HG02981 (cell line): ENCODE measurements around the gene OR10J4.
"Not testable (repeated sequence)": the region's sequence is repeated elsewhere in the genome, so short reads cannot be mapped to it uniquely, and the experiment has no call there.

Experiments
- ATAC-seq: cut with Tn5 transposase; IDR thresholded peaks from one replicate; pipeline ENCODE4 v1.9.1; 2021; ENCODE audit warnings: mild to moderate bottlenecking, moderate library complexity; ENCODE audit not compliant: unreplicated experiment

Gene OR10J4

DNA sequence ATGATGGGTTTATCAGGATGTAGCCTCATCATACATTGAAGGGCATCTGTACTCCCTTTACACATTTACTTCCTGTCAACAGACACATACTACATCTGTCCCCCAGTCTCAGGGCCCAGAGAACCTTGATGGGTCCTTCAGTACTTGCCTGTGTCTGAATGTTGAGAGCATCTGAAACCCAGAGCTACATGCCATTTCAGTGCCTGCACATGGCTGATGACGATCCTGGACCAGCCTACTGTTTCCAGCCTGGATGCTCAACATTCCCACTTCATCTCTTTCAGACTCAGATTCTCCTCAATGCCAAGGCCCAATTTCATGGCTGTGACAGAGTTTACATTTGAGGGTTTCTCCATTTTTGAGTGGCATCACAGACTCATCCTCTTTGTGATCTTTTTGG, at the start of gene OR10J4:
Gene OR10J4, plus strand, starts transcription at position 301 of the 400 bp plus-strand sequence.
- no peak for ATAC-seq

DNA sequence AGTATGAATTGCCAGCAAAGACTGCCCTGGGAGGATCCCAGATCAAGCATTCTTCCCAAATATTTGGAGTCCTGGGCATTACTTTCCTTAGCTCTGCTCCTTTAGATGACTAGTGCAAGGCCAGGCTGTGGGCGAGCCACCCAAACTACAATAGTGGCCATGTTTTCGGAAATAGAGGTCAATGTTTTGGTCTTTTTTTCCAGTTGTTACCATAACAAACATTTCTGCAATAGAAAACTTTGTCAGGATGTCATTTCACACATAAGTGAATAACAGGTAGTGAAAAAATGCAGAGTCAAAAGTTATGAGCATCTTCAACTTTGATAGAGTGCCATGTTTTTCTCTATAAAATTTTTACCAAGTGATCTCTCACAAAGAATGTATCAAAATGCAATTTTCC, 25.2 kb upstream of the OR10J4 start:
- no peak for ATAC-seq

DNA sequence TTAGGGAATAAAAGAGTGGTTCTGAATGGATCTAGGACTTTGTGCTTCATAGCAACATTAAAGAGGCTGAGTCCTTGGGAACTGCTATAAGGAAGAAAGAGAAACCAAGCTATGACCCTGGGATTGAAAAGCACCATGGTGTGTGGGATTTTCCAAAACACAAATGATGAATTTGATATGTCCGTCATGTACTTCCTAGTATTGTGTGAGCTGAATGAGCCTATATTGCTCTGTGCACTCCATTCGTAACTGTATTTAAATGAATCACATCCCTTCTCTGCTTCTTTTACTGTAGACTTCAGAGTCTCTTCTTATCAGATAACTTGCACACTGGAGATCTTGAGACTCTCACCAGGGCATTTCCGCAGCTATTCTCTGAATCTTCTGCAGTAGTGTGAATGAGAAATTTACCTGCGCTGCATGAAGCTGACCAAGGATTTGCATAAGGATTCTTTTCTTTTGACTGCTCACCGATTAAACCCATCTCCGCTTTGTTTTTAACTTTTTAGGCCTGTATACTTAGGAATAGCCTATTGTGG, 23.1 kb upstream of the OR10J4 start:
- no peak for ATAC-seq

DNA sequence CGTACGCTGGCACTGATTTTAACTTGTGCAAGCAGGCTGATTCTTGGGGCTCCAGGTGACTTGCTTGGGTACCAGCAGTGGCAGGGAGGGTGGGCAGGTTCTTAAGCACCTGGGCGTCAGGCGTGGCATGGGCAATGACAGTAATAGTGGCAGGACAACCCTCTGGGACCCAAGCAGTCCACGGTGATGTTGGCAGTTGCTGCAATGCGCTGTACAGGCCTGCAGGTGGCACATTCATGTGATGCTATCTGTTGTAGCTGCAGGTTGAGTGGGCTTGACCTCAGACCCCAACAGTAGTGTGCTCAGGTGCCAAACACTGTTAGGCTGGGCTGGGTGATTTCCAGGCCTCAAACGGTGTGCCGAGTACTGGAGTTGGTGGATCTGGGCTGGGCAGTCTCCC, 10.2 kb upstream of the OR10J4 start:
- no peak for ATAC-seq

DNA sequence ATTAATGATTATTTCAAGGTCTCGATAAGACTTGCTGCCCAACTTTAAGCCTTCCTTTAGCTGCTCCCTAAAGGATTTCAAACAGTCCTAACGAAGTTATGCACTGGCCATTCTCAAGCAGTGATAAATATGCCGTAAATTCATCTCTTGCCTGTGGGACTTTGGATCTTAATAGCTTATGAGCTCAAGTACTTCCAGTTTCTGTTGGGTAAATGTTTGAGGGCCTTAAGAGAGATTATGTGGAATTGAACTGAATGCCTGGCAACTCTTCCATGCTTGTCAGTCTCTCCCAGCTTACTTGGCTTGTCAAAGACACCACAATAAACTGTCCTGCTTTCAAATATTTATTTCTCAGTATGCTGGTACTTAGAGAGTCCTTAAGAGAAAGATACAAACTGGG, 3.5 kb upstream of the OR10J4 start:
- ATAC-seq: no peak

DNA sequence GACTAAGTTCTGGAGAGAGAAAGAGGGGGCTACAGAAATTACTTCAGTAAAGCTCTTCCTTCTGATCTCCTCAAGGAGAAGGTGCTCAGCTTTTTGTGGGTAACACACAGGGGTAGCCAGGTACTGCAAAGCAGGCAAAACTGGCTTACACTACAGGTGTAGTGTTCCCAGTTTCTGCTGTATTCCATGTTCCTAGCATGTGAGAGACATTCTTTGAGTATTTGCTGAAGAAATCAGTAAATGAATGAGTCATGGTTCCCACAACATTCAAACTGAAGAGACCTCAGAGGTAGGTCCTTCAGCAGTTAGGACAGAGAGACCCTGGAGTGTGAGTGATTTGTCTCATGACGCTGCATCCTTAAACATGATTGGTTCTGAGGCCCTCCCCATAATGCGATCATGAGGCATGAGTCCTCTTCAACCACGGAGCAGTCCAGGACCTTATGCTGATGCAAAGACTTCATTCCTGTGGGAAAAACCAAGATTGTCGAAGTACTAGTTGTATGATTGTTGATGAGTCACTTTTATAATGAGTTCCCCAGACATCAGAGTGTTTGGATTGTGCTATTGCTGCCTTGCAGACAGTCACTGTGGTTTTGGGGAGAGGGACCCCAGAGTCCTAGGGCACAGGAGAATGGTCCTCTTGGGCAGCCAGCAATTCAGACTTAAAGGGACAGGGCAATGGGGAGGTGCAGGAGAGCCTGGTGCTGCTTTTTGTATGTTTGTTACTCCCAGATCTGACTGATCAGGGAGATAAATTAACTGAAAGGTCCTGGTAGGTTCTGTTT, 2.7 kb upstream of the OR10J4 start:
- ATAC-seq: no peak

DNA sequence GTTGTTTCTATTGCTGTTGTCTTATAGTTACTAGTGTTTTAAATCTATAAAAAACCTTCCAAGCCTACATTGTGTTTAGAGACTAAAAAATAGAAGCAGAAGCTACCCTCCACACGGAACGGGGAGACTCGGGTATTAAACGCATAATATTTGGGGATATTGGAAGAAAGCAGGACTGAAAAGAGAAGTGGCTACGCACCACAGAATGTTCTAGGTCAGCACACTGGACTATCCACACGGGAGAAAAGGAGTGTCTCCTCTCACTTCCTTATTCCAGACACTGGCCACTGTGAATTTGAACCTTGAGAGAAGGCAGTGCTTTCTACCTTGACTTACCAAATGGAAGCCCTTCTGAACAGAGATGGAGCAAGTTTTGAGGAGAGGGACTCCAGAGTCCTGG, 1.0 kb upstream of the OR10J4 start:
- ATAC-seq: no peak

DNA sequence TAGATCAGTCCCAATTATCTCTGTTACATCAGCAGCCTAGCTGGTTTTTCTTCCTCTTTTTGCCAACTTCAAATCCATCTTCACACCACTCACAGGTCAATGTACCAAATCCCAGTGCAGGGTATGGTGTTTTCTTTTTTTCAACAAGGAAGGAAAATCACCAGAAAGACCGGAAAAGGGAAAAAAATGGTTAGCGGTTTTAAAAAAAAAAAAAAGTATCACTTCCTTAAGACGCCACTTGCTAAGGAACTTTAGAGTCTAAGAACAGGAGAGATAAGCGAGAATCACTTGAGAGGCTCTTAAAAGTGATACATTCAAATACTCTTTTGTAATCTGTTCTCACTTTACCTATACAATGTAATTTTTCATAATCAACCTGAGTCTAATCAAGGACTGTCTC, 4.5 kb downstream of the OR10J4 start:
- ATAC-seq: no peak

DNA sequence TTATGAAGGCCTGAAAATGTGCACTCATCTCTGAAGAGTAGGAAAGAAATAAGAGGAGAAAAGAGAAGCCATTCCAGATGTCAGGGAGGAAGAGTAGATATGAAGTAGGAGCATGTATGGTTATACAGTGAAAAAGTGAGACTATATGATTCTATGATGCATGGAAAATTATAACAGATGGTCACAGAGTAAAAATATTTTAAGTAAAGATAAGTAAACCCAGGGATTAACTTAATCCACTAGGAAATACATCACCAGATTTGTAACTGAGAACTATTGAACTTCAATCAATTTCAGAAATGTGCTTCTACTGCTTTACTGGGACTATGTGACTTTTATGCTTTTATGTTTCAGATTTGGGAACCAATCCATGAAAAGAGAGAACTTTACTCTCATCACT, 7.4 kb downstream of the OR10J4 start, which contains the start of gene OR10J1:
Gene OR10J1, plus strand, starts transcription at position 301 of the 400 bp plus-strand sequence. Its CDS starts 70 bp downstream, at position 371.
- ATAC-seq: no peak

DNA sequence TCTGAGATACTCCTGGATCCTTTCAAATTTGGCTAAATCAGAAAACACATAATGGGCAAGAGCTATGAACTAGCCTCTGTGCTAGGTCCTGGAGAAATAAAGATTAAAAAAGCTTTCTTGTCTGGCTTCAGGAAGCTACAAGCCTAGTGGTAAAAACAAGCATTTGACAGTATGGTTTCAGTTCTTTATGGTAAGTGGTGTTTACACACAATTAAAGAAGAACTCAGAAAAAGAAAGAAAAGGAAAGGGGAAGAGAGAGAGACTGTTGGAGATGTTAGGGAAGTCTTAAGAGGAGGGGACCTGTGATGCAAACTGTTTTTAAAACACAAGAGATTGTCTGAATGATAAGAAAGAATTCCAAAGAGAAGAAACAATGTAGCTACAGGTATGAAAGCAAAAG, 9.4 kb downstream of the OR10J4 start:
- no peak for ATAC-seq

DNA sequence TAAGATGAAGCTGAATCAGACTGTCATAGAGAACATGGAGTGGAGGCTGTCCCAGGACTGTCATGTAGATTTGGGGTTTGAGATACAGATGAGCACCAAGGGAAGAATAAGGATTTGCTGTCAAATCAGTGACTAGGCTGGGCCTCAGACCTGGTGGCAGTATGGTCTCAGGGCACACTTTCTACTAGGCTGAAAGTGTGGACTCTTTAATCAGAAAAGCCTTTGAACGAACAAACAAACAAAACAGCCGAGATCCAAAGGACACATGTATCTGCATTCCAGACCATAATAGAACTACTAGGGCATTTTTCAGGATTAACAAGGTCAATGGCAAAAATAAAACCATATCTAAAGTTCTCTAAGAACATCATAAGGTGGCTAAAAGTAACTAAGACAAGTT, 10.4 kb downstream of the OR10J4 start:
- ATAC-seq: no peak

DNA sequence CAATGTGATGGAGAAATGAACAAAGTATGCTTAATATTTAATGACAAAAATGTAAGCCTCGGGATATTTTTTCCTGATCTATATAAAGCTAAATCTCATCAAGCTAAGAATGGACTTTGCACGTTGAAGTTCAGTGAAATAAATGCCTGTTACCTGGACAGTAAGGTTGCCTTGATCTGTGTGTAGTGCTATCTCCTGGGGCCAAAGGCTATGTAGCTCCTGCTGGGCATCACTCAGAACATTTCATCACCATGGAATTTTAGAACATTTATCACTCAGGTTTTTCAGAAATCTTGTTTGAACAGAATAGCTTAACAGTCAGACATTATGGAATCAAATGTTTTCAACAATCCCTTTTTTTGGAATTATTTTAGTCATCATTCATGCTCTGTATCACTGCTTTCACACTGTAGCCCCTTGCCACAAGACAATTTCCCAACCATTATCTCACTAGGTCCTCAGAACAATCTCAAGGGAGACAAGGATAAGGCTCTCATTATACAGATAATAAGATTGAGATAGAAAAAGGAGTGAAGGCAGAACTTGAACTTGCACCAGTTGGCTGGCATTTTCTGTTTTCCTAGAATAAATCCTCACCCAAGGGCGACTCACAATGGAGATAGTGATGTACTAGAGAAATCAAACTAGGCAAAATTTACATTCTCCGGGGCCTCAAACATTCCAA, 11.2 kb downstream of the OR10J4 start:
- ATAC-seq: no peak

DNA sequence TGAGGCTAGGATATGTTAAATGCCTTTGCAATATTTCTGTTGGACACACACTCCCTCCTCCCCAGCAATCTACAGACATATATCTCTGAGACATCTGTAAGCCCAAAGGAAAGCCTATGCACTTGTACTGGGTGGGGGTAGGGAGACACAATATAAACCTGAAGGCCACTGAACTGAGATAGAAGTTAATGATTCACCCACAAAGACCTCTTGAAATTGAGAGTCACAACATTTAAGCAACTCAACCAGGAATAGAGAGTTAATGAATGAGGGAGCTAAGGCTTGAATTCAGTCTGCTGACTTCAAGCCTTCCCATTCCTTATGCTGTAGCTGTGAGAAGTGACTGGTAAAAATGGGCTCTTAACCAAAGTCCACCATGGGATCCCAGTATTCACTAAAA, 12.5 kb downstream of the OR10J4 start:
- ATAC-seq: no peak

DNA sequence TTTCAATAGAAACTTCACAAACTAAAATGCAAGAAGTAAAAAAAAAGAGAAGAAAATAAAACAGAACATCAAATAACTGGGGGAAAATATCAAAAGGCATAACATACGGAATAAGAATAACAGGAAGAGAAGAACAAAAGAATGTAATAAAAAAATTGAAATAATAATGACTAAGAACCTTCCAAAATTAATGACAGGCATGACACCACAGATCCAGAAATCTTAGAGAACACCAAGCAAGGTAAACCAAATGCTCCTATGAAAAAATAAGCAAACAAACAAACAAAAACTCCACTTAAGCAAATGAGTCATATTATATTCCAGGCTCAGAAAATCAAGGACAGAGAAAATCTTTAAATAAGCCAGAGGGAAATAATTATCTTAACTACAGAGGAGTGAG, 16.2 kb downstream of the OR10J4 start:
- no peak for ATAC-seq

DNA sequence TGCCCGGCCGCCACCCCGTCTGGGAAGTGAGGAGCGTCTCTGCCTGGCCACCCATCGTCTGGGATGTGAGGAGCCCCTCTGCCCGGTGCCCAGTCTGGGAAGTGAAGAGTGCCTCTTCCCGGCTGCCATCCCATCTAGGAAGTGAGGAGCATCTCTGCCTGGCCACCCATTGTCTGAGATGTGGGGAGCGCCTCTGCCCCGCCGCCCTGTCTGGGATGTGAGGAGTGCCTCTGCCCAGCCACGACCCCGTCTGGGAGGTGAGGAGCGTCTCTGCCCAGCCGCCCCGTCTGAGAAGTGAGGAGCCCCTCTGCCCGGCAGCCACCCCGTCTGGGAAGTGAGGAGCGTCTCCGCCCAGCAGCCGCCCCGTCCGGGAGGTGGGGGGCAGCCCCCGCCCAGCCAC, 17.6 kb downstream of the OR10J4 start:
- not testable (repeated sequence) for ATAC-seq

DNA sequence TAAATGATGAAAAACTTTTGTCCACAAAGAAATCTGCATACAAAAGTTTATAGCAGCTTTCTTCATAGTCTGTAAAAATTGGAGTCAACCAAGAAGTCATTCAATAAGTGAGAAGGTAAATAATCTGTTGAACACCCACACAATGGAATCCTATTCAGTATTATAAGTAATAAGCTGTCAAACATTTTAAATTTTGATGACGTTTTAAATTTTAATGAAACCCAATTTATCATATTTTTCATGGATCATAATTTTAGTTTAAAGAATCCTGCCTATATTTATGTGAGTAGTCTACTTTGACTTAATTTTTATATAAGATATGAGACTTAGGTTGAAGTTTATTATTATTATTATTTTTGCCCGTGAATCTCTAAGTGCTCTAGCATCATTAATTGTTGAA, 27.5 kb downstream of the OR10J4 start:
- no peak for ATAC-seq

DNA sequence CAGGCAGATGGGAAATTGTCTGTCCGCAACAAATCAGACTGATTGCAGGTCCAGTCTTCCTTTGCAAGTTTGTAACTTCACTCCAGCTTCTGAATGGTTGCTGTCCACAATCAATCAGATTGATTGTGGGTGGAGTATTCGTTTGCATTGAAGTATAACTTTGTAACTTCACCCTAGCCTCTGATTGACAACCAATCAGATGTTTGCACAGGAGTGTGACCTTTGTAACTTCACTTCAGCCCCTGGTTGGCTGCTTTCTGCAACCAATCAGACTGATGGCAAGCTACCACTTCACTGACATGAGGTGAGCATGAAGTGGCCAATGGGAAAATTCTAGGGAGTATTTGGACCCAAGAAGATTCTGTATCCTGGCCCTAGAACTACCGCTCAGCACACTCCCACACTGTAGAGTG, 33.2 kb downstream of the OR10J4 start:
- ATAC-seq: no peak

DNA sequence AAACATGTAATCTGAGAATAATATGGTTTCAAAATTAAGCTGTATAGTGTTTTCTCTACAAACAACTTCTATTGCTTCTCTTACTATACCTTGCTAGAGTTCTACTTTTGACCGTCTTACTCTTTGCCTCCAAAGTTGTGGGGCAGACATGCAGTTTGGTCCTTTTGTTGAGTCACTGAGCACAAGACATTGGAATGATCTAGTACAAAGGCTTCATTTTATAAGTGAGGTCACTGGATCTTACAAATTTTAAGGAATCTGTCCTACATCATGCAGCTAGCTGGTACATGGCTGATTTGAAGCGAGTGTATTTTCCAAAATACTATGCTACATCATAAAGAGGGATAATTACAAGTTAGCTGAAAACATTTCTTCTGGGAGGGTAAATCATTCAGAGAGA, 36.3 kb downstream of the OR10J4 start:
- no peak for ATAC-seq

DNA sequence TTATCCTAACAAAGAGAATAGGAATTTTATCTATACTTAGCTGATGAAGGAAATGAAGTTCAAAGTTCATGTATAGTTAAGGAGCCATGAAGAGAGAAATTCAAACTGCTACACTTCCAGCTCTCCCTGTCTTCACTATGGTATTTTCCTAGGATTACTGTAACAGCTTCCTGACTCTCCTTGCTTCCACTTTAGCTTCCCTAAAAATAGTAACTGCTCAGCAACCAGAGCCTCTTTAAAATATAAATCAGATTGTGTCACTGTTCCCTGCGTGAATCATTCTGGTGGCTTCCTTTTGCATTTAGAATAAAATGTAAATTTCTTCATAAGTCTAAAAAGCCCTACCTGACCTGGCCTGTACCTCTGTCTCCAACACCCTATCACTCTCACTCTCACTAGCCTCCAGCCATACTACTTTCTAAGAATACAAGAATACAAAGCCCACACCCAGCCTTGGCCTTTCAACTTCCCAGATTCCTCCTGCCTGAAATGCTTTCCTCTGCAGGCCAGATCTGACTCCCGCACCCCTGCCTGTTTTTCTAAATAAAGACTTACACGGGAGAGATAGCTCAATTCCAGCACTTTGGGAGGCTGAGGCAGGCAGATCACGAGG, 38.0 kb downstream of the OR10J4 start:
- no peak for ATAC-seq

DNA sequence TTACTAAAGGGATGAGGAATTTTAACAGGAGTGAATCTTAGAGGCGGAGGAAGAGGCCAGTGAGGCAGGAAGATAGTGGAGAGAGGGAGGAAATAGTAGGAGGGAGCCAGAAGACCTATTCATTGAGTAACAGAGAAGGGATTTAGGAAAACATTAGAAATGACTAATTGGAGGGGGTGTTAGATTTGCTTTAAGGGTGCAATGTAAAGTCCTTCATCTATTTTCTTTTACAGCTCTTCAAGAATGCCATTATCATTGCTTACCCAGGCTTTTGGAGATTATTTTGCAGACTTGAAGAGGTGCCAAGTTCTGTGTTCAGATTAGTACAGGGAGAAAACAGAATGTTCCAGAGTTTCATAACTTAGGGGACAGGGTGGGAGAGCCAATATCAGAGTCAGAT, 41.3 kb downstream of the OR10J4 start:
- no peak for ATAC-seq

DNA sequence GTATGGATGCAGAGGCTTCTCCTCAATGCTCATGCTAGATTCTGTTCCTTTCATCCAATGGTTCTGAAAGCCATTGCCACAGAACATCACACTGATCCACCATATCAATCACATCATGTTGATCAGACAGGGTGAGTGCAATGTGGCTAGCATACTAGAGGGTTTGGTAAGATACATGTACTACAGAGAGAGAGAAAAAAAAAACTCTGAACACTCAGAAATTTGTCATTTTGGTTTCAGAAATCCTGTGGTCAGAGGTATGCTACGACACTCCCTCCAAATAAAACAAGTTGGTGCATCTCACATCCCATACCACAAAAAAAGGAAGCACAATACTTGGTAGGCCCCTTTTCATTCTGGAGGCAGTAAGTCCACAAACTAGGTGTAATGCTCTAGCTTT, 42.9 kb downstream of the OR10J4 start:
- ATAC-seq: no peak
